SK-N-SH (cell line): ENCODE measurements around the gene SLC12A7. TPM values are rescaled to one million over a fixed set of nuclear protein-coding genes. Genes with fewer than 3 reads are reported as not detected.

Source experiments
- CTCF ChIA-PET: fragments of 300-600, 350-600 bp; formaldehyde crosslinking; extraction: SDS; loops from one replicate; lab custom pipeline; 2021; lab: Yijun Ruan, JAX
- POLR2A ChIA-PET: fragments of 350-600 bp; sonication (Branson Sonifier 250); formaldehyde crosslinking; extraction: SDS; loops from one replicate; lab custom pipeline; 2020; ENCODE audit warnings: antibody characterized with exemption, inconsistent platforms; lab: Yijun Ruan, JAX
- DNase-seq: peaks from one replicate; pipeline ENCODE4 v3.0.0; 2012
- H2AFZ ChIP-seq: fragments of 200-600 bp; sonication (generic); 2 replicates; pipeline ENCODE4 v1.8.1; 2016; ENCODE audit warnings: antibody characterized with exemption, mild to moderate bottlenecking, low read depth
- H3F3A ChIP-seq: fragments of 200-600 bp; sonication (generic); replicated peaks from 2 replicates; pipeline ENCODE3; 2016; ENCODE audit warnings: antibody characterized with exemption, mild to moderate bottlenecking; ENCODE audit not compliant: insufficient read depth
- H3K27ac ChIP-seq, 2 experiments: fragments of 200-500 bp in 1 of 2; fragments of 200-600 bp in 1 of 2; sonication (Bioruptor generic) in 1 of 2; sonication (generic), shearing (Covaris generic) in 1 of 2; 2 replicates each; pipeline versions ENCODE4 v1.5.1 to v1.6.1; 2014 to 2016; ENCODE audit warnings: low read depth in 2 of 2, inconsistent platforms in 1 of 2, low read length in 1 of 2, mild to moderate bottlenecking in 1 of 2, mixed read lengths in 1 of 2
- H3K27me3 ChIP-seq: fragments of 200-600 bp; sonication (generic), shearing (Covaris generic); 2 replicates; pipeline ENCODE4 v1.6.1; 2016; ENCODE audit warnings: mixed run types; ENCODE audit not compliant: insufficient read depth
- H3K36me3 ChIP-seq, 2 experiments: fragments of 200-500 bp in 1 of 2; fragments of 200-600 bp in 1 of 2; sonication (Bioruptor generic) in 1 of 2; sonication (generic) in 1 of 2; replicated peaks in 1 of 2; 2 replicates each; pipeline versions ENCODE3 to v1.5.1; 2014 to 2016; ENCODE audit warnings: low read length in 1 of 2, mild to moderate bottlenecking in 1 of 2; ENCODE audit not compliant: insufficient read depth in 2 of 2, control insufficient read depth in 1 of 2
- H3K4me1 ChIP-seq, 2 experiments: fragments of 200-500 bp in 1 of 2; fragments of 200-600 bp in 1 of 2; sonication (Bioruptor generic) in 1 of 2; sonication (generic), shearing (Covaris generic) in 1 of 2; 2 replicates each; pipeline versions ENCODE4 v1.5.1 to v1.6.1; 2014 to 2016; ENCODE audit warnings: low read depth in 1 of 2, low read length in 1 of 2, mixed run types in 1 of 2; ENCODE audit not compliant: insufficient read depth in 2 of 2, control insufficient read depth in 1 of 2
- H3K4me2 ChIP-seq: fragments of 200-600 bp; sonication (generic), shearing (Covaris generic); 2 replicates; pipeline ENCODE4 v1.6.1; 2017; ENCODE audit warnings: mixed run types
- H3K4me3 ChIP-seq, 2 experiments: fragments of 200-500 bp in 1 of 2; fragments of 200-600 bp in 1 of 2; sonication (Bioruptor generic) in 1 of 2; sonication (generic), shearing (Covaris generic) in 1 of 2; 2 replicates each; pipeline versions ENCODE4 v1.5.1 to v1.8.1; 2014 to 2016; ENCODE audit warnings: low read depth in 2 of 2, inconsistent platforms in 1 of 2, low read length in 1 of 2, mild to moderate bottlenecking in 1 of 2, mixed read lengths in 1 of 2, moderate library complexity in 1 of 2
- H3K79me2 ChIP-seq: fragments of 200-600 bp; sonication (generic); 2 replicates; pipeline ENCODE4 v1.8.1; 2017; ENCODE audit warnings: mild to moderate bottlenecking; ENCODE audit not compliant: insufficient read depth
- H3K9ac ChIP-seq: fragments of 200-600 bp; sonication (generic); 2 replicates; pipeline ENCODE4 v1.6.1; 2017; ENCODE audit warnings: mixed run types
- H3K9me2 ChIP-seq: fragments of 200-600 bp; sonication (generic); 2 replicates; pipeline ENCODE4 v1.6.1; 2017; ENCODE audit warnings: mixed run types
- H3K9me3 ChIP-seq: fragments of 200-600 bp; sonication (generic); 2 replicates; pipeline ENCODE4 v1.6.1; 2017; ENCODE audit warnings: mixed run types, mild to moderate bottlenecking, moderate library complexity
- H4K20me1 ChIP-seq: fragments of 200-600 bp; sonication (generic); 2 replicates; pipeline ENCODE4 v1.6.1; 2017; ENCODE audit warnings: mild to moderate bottlenecking, mixed run types; ENCODE audit not compliant: insufficient read depth
- CHD2 ChIP-seq: fragments of 150-350 bp; IDR thresholded peaks from 2 replicates; pipeline ENCODE4 v1.6.1; 2018; ENCODE audit warnings: low read length; ENCODE audit not compliant: partially characterized antibody
- CTCF ChIP-seq: fragments of 200-600 bp; sonication (generic); IDR thresholded peaks from 2 replicates; pipeline ENCODE4 v1.6.1; 2017; ENCODE audit warnings: antibody characterized with exemption, mild to moderate bottlenecking, moderate library complexity
- EP300 ChIP-seq, 2 experiments: IDR thresholded peaks; 2 replicates each; pipeline versions ENCODE4 v1.4.0 to v1.6.1; 2012; ENCODE audit warnings: borderline replicate concordance in 1 of 2, low read depth in 1 of 2, low read length in 1 of 2
- FOSL2 ChIP-seq: IDR thresholded peaks from 2 replicates; pipeline ENCODE4 v1.4.0; 2012; ENCODE audit warnings: low read depth, mild to moderate bottlenecking, moderate library complexity, borderline replicate concordance
- FOXJ3 ChIP-seq: sonication (generic); formaldehyde crosslinking; IDR thresholded peaks from 2 replicates; pipeline ENCODE4 v1.5.1; 2020; ENCODE audit warnings: mild to moderate bottlenecking, missing genetic modification reagents
- GABPA ChIP-seq: IDR thresholded peaks from 2 replicates; pipeline ENCODE4 v1.4.0; 2012; ENCODE audit warnings: low read depth, mild to moderate bottlenecking
- GATA2 ChIP-seq: sonication (generic); formaldehyde crosslinking; IDR thresholded peaks from 2 replicates; pipeline ENCODE4 v1.5.0; 2020; ENCODE audit warnings: mild to moderate bottlenecking, missing genetic modification reagents
- JUND ChIP-seq: IDR thresholded peaks from 2 replicates; pipeline ENCODE4 v1.4.0; 2012
- MAX ChIP-seq: IDR thresholded peaks from 2 replicates; pipeline ENCODE4 v1.4.0; 2012; ENCODE audit warnings: low read depth
- MEF2A ChIP-seq: IDR thresholded peaks from 2 replicates; pipeline ENCODE4 v1.4.0; 2012; ENCODE audit warnings: low read depth, borderline replicate concordance
- NRF1 ChIP-seq: IDR thresholded peaks from 2 replicates; pipeline ENCODE4 v1.6.1; 2012; ENCODE audit warnings: low read depth, mild to moderate bottlenecking, low read length
- RCOR1 ChIP-seq: fragments of 150-350 bp; IDR thresholded peaks from 2 replicates; pipeline ENCODE4 v1.6.1; 2017; ENCODE audit warnings: antibody characterized with exemption, low read length
- RXRA ChIP-seq: IDR thresholded peaks from 2 replicates; pipeline ENCODE4 v1.4.0; 2012; ENCODE audit warnings: low read depth, mild to moderate bottlenecking, borderline replicate concordance
- SIN3A ChIP-seq: IDR thresholded peaks from 2 replicates; pipeline ENCODE4 v1.6.1; 2012; ENCODE audit warnings: low read depth, mild to moderate bottlenecking, low read length, moderate library complexity, borderline replicate concordance
- SMC3 ChIP-seq: IDR thresholded peaks from 2 replicates; pipeline ENCODE4 v1.6.1; 2012; ENCODE audit warnings: low read depth, low read length, improper control_type of control experiment
- TAF1 ChIP-seq: IDR thresholded peaks from 2 replicates; pipeline ENCODE4 v1.6.1; 2012; ENCODE audit warnings: low read depth, mild to moderate bottlenecking, low read length, moderate library complexity, borderline replicate concordance
- TCF12 ChIP-seq: IDR thresholded peaks from 2 replicates; pipeline ENCODE4 v1.4.0; 2012
- USF1 ChIP-seq: IDR thresholded peaks from 2 replicates; pipeline ENCODE4 v1.4.0; 2012; ENCODE audit warnings: low read depth, borderline replicate concordance
- WGBS: methylation state at CpG from one replicate; pipeline ENCODE4 v1.1.6; 2017; ENCODE audit warnings: low lambda C conversion rate; 5-methylcytosine and 5-hydroxymethylcytosine counted together
- polyA plus RNA-seq, 3 experiments: library from polyadenylated mRNA; depleted of rRNA; stranded (reverse); fragments of >200 nt; gene quantifications; 2 replicates each; pipeline ENCODE4 v1.2.3, GENCODE V29; 2012

Gene SLC12A7
- polyA plus RNA-seq, 1 of the 3 experiments (the other 2 are of a cell fraction), result 2.6 TPM

- TF ChIP-seq TAF1 (no peak), NRF1 (no peak), GABPA (no peak), RCOR1 (no peak), RXRA (no peak), SMC3 (no peak), FOSL2 (no peak), TCF12 (no peak), MEF2A (no peak)
Measured at GRCh38 chr5:1137567-1138444, 25.9 kb upstream of the SLC12A7 start (continued).

- H3K9ac ChIP-seq, result no peak overlapping the region
- no peaks in the 10 kb centered on the region for H4K20me1 ChIP-seq
- no peaks in the 10 kb centered on the region for H3K79me2 ChIP-seq
- 74% methylated on average over 7 of the region's 8 CpGs for WGBS
- H3K4me1 ChIP-seq, result no peaks in the 10 kb centered on the region; a peak in 1 of 4 replicates
- H3K27ac ChIP-seq, result no peak overlapping the region
- TF ChIP-seq FOSL2, result no peak
- TF ChIP-seq EP300 (IDR thresholded peaks at IDR 0.05; ENCODE audit: borderline replicate concordance in 1 of 2, low read depth in 1 of 2, low read length in 1 of 2), result no peak
- TF ChIP-seq MAX, result no peak
- TF ChIP-seq TCF12, result no peak
- no peak for TF ChIP-seq GATA2
- no peak for TF ChIP-seq SIN3A
- no peak for TF ChIP-seq USF1
- no peak for TF ChIP-seq CHD2
- no peak for TF ChIP-seq JUND
- no peak for TF ChIP-seq CTCF
- no peak for TF ChIP-seq FOXJ3 (CRISPR knock-in tag)
- no peak for TF ChIP-seq TAF1
- no peak for TF ChIP-seq GABPA
- TF ChIP-seq, all 33 proteins: peak for 0
- Histone ChIP-seq H3K4me2 (no peak overlapping the region), H2AFZ (no peak overlapping the region), H3F3A (no peaks in the 10 kb centered on the region), H3K27me3 (no peaks in the 10 kb centered on the region), H3K9me2 (no peaks in the 10 kb centered on the region), H3K4me3 (no peak overlapping the region), H3K36me3 (no peaks in the 10 kb centered on the region), H3K9me3 (no peaks in the 10 kb centered on the region)
- ChIA-PET POLR2A (no interaction called here), CTCF (interaction anchor here (0.7 to 1.2 kb wide), 2 partner anchors 13 to 31 kb away, joined by 3 read pairs; no protein-coding TSS in a partner anchor)
- DNase-seq, result no peak
Measured at GRCh38 chr5:1136814-1137213, 25.0 kb upstream of the SLC12A7 start.
